T-helper 2 cell (primary cell): ENCODE measurements around the gene ANKRD11.
"Not testable (repeated sequence)": the region's sequence is repeated elsewhere in the genome, so short reads cannot be mapped to it uniquely, and the experiment has no call there.

Experiments
- DNase-seq, 5 experiments: peaks; one replicate each; pipeline versions ENCODE4 v3.0.0 to v3.0.0-alpha.2; 2012 to 2022

Gene ANKRD11

GRCh38 chr16:89362540-89363223 is 127.7 kb downstream of the ANKRD11 start:
- DNase-seq, result not testable (repeated sequence)

DNA sequence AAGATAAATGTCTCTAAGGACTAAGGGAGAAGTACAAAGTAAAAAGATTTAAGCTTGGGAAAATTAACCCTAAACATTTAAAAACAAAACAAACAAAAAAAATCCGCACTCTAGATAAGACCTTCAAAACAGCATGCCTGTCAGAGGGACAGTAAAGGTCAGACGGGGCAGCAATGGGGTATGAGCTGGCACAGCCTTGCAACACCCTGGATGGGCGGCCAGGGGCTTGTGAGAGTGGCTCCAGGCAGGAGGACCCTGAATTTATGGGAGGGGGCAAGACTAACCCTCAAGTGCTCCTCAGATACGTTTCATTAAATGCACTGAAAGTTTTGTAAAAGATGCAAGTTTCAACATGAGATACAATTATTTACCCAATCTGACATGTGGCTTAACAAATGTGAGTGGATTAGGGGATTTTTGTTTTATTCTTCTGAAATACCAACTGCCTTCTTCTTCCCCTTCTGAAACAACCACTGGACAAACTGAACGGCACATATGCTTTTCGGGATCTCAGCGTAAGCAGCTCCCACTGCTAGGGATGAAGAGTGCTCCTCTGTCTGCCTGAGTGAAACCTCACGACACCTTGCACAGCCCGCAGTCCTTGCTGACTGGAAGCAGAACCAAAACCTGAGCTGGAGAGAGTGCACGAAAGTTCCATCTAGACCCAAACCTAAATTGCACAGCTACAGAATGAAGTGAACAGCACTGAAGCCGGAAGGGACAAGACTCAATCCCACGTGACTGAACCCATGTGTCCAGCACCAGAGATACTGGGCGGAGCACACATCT is 128.4 kb downstream of the ANKRD11 start:
- peak in 1 of 5 experiments; percentile 51 for DNase-seq

- DNase-seq, result peak; percentile 27 to 95 (median 66)
Observed at GRCh38 chr16:89360760-89361435, 129.5 kb downstream of the ANKRD11 start.

DNA sequence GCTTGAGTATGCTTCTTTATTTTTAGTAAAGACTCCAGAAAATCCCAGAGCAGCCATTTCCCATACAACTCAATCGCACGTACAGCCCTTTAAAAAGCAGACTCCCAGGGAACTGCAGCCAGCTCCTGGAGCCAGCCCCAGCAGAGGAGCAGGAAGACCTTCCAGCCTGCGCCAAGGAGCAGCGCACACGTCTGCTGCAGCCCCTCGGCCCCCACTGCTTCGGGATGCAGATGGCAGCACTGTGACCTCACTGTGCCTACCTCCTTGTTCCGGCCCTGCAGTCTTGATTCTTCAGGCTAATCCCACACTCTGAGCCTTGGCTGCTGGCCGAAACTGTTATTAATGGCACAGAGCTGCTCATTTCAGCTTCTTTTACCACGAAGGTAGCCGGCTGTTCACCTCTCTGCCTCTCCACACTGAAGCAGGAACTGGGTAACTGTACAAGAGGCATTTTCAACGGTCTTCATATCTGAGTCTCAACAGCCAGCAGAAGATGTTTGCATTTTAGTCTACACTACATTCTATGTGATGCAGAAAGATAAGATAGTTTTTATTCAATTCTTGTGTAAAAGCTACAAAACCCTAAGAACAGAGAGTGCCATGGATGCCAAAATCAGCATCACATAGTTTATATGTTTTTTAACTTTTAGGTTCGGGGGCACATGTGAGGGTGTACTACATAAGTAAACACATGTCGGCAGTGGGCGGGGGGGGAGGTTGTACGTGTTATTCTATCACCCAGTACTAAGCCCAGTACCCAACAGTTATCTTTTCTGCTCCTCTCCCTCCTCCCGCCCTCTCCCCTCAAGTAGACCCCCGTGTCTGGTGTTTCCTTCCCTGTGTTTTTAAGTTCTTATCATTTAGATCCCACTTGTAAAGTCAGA is 130.9 kb downstream of the ANKRD11 start:
- DNase-seq, result peak in 1 of 5 experiments; percentile 54

DNA sequence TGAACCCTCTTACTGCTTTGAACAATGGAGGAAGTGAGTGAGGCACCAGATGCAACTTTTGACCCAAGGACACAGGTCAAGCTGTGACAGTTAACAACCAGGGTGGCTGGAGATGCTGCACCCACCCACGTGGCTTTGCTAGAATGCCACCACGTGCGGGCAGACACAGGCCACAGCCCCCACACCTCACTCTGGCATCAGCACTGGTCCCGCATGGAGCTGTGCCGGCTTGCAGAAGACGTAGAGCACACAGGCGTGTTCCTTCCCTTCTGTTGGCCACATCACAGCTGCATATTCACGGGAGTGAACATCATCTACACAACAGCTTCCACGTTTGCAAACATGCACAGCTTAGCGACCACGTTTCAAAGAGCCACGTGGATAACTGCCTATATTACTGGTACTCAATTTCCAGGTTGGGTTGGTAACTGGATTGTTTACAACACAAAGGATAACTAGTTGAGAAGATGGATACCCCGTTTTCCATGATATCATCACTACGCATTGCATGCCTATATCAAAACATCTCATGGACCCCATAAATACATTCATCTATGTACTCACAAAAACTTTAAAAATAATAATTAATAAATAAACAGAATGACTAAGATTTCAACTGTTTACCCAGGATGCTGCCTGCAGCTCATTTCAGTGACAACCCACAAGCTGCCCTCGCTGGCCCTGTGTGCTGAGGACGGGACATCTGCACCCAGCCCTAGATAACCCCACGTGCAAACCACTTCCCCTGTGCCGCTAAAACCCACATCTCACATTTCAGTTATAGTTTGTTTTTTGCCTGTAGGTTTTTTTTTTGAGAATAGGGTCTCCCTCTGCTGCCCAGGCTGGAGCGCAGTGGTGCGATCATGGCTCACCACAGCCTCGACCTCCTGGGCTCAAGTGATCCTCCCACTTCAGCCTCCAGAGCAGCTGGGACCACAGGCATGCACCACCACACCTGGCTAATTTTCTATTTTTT is 132.0 kb downstream of the ANKRD11 start:
- DNase-seq, result peak in 3 of 5 experiments; percentile 36 to 91 (median 63)

DNA sequence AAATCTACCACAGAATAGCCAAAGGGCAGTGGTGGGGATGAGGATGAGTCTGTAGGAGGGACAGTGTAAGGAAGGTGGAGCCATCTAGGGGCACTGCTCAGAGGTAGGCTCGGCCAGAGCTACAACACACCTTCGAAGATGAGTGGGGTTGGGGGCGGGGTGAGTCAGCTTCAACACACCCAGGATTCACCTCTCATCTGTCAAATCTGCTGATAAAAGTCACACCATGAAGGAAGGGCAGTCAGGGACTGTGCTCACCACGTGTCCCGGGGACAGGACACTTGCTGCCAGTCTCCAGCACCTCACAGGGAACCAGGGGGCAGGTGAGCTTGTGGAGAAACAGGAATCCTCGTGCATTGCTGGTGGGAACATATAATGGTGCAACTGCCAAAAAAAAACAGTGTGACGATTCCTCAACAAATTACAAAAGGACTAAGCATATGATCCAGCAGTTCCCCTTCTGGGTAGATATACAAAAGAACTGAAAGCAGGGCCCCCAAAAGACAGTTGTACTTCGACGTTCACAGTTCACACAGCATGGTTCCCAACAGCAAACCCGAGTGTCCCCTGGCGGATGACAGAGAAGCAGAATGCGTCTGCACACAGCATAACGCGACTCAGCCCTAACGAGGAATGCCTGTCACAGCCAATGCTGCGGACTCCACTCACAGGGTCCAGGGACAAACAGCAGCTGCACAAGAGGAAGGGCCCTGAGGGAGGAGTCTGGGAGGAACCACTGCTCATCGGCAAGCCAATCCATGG is 133.1 kb downstream of the ANKRD11 start:
- DNase-seq, result peak in 2 of 5 experiments; percentile 48 to 51

GRCh38 chr16:89355686-89356085 is 134.7 kb downstream of the ANKRD11 start:
- no peak for DNase-seq

GRCh38 chr16:89355007-89355406 is 135.4 kb downstream of the ANKRD11 start:
- DNase-seq, result no peak

DNA sequence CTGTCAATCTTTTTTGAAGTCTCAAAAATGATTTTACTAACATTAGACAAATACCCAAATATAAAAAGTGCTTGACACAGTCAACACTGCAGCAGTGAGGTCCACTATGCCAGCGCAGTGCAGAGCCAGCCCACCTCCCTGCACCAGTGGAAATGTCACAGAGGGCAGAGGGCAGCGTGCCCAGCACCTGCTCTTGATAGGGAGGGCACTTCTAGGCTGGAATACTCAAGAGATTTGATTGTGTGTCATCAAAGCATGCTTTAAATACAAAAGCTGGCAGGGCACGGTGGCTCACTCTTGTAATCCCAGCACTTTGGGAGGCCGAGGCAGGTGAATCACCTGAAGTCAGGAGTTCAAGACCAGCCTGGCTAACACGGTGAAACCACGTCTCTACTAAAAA is 136.0 kb downstream of the ANKRD11 start:
- DNase-seq, result no peak

DNA sequence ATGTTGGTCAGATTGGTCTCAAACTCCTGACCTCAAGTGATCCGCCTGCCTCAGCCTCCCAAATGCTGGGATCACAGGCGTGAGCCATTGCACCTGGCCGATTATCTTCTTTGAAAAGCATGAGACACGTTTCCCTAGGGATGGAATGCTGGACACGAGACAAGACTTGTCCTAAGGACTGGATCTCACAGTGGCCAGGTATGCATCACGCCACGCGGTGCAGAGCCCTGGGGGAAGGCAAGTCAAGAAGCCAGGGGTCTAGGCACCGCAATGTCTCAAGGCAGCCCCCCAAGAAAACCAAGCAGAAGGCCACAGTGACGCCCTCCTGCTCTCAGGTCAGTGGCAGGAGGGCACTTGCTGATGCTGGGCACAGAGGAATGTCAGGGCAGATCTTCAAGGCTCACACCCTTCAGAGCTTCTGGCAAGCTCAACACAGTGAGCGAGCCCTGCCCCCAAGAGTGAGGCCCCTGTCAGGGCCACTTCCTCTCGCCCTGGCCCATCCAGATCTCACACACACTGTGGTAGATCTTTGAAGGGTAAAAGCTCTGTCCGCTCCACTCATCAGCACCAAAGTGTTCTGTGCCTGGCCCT is 138.2 kb downstream of the ANKRD11 start:
- DNase-seq, result no peak

DNA sequence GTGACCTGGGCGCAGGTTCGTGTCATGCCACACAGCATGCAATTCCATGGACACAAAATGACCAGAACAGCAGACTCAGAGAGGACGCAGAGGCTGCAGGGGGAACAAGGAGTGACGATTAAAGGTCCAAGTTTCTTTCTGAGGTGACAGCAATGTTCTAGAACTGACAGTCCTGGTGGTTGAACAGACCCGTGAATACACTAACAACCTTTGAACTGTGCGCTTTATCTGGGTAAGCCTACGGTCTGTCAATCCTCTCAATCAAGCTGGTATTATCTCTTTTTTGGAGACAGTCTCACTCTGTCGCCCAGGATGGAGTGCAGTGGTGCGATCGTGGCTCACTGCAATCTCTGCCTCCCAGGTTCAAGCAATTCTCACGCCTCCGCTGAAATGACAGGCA is 138.7 kb downstream of the ANKRD11 start:
- DNase-seq, result no peak

DNA sequence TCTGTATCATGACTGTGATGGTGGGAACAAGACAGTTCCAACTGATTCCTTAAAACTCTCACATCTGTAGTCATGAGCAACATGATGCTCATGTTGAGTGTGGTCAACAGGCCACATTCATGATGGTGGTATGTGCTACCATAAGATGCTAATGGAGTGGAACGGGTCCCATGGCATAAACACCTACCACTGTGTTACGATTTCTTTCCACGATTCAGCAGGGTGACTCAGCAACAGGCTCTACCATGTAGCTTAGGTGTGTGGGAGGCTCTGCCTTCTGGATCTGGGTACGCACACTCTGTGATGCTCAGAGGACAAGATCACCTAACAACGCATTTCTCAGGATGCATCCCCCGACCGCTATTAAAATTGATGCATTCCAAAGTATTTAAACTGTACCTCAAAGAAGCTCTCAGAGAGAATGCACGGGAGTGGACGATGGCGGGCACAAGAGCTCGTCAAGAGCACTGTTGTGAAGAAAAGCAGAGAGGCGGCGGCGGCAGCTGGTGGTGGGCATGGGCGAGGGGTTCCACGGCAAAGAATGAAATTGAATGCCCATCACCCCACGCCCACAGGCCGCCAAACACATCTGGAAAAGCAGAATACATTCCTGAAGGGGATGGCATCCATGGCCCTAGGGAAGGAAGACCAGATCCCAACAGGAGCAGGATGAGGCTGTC is 139.5 kb downstream of the ANKRD11 start:
- peak in 1 of 5 experiments; percentile 31 for DNase-seq

DNA sequence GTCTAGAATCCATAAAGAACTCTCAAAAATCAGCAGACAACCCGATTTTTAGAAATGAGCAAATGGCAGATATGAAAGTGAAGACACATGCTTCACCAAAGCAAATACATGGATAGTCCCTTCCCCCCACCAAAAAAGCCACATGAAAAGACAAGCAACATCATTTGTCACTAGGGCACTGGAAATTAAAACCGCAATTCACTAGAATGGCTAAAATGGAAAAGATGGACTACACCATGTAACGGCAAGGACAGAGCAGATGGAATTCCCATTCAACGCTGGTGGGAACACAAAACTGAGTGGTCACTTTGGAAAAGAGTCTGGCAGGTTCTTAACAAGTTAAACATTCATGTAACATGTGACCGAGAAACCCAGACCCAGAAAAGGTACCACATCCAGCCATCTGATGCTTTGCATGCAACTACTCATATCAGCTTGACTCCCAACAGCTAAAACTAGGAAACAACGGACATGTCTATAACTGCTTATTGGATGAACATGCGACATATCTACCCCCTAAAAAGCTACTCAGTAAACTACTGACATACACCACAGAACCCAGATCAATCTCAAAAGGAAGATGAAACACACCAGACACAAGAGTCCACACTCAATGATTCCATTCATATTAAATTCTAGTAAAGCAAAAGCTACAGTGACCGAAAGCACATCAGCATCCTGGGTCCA is 140.3 kb downstream of the ANKRD11 start:
- DNase-seq, result peak in 1 of 5 experiments; percentile 60

- no peak for DNase-seq
Observed at GRCh38 chr16:89347807-89348206, 142.6 kb downstream of the ANKRD11 start.

- no peak for DNase-seq
Observed at GRCh38 chr16:89346869-89347268, 143.5 kb downstream of the ANKRD11 start.

- no peak for DNase-seq
Observed at GRCh38 chr16:89345642-89346150, 144.7 kb downstream of the ANKRD11 start.

GRCh38 chr16:89344846-89345611 is 145.3 kb downstream of the ANKRD11 start:
- DNase-seq, result no peak

GRCh38 chr16:89344458-89344834 is 145.9 kb downstream of the ANKRD11 start:
- DNase-seq, result no peak
